Testis (tissue), 3 donors: ENCODE data around the gene CDC27. TPM values are rescaled to one million over a fixed set of nuclear protein-coding genes. Genes with fewer than 3 reads are reported as not detected.

ENCODE experiments used
- polyA plus RNA-seq: library from polyadenylated mRNA; stranded (reverse); fragments of 350-450 nt; fragmentation: Illumina TruSeq; extraction: RNeasy Lipid Tissue Mini Kit (QIAGEN cat#74804); gene quantifications from one replicate; pipeline ENCODE4 v1.2.3, GENCODE V29; 2014; ENCODE audit warnings: low read depth, low replicate concordance; ENCODE audit not compliant: insufficient read depth
- total RNA-seq, 2 donors: library from RNA; depleted of rRNA; stranded (reverse); fragments of >200 nt; gene quantifications; one replicate each; pipeline ENCODE4 v1.2.3, GENCODE V29; 2016

The CDC27 gene
- total and polyA plus RNA-seq, 3 donors from 2014 or later = 74.6 to 99.8 (median 85.8) TPM

Other genes starting within 250 kb of the CDC27 start
- gene RPRML, start 210.0 kb downstream of the CDC27 start, total RNA-seq = not detected
- not detected for gene RPRML, start 210.0 kb downstream of the CDC27 start, polyA plus RNA-seq
- gene MYL4, start 20.1 kb upstream of the CDC27 start, total RNA-seq = 1 to 10 TPM; 7.6 to 7.9 TPM
- 19.3 TPM for gene MYL4, start 20.1 kb upstream of the CDC27 start, polyA plus RNA-seq
- 10 to 100 TPM in 1 of 2 donors, 1 to 10 TPM in 1; 6.9 to 10.3 TPM for gene ITGB3, start 64.5 kb upstream of the CDC27 start, total RNA-seq
- gene ITGB3, start 64.5 kb upstream of the CDC27 start, polyA plus RNA-seq = 7.6 TPM
- 10 to 100 TPM; 23.2 to 37.7 TPM for gene EFCAB13, start 134.7 kb upstream of the CDC27 start, total RNA-seq
- gene EFCAB13, start 134.7 kb upstream of the CDC27 start, polyA plus RNA-seq = 22.9 TPM